Kidney (tissue), 14 donors: Measurements from ENCODE around the gene RXRA. TPM values are rescaled to one million over a fixed set of nuclear protein-coding genes. Genes with fewer than 3 reads are reported as not detected.

Source experiments
- DNase-seq, 5 donors: peaks; one replicate each; pipeline ENCODE4 v3.0.0-alpha.2; 2013 to 2020
- FAIRE-seq: peaks from 2 replicates; lab custom pipeline; 2012; peaks lifted over from hg19 to GRCh38; lab: Jason Lieb, UNC
- H3K27ac ChIP-seq, 2 donors: one replicate each; pipeline ENCODE4 v1.7.0; 2013; ENCODE audit warnings: low read depth in 2 of 2, low read length in 2 of 2, inconsistent platforms in 1 of 2
- H3K27me3 ChIP-seq: one replicate; pipeline ENCODE4 v1.7.1; 2013; ENCODE audit warnings: low read length, inconsistent platforms; ENCODE audit not compliant: control insufficient read depth, insufficient read depth
- H3K36me3 ChIP-seq, 3 donors: one replicate each; pipeline versions ENCODE4 v1.7.0 to v1.7.1; 2013; ENCODE audit warnings: low read length in 3 of 3, control low read depth in 1 of 3, inconsistent platforms in 1 of 3; ENCODE audit not compliant: insufficient read depth in 3 of 3, control insufficient read depth in 2 of 3
- H3K4me1 ChIP-seq, 3 donors: one replicate each; pipeline versions ENCODE4 v1.7.0 to v1.7.1; 2013; ENCODE audit warnings: low read length in 3 of 3, inconsistent platforms in 1 of 3, low read depth in 1 of 3; ENCODE audit not compliant: control insufficient read depth in 2 of 3, insufficient read depth in 2 of 3
- H3K4me3 ChIP-seq, 3 donors: one replicate each; pipeline versions ENCODE4 v1.7.0 to v1.8.1; 2013; ENCODE audit warnings: low read length in 3 of 3, control low read depth in 1 of 3, inconsistent platforms in 1 of 3
- H3K9ac ChIP-seq, 3 donors: one replicate each; pipeline versions ENCODE4 v1.7.0 to v1.7.1; 2013; ENCODE audit warnings: low read length in 3 of 3, control low read depth in 1 of 3, inconsistent platforms in 1 of 3
- H3K9me3 ChIP-seq, 3 donors: one replicate each; pipeline versions ENCODE4 v1.7.0 to v1.7.1; 2013; ENCODE audit warnings: low read length in 3 of 3, control low read depth in 1 of 3, inconsistent platforms in 1 of 3; ENCODE audit not compliant: control insufficient read depth in 2 of 3, insufficient read depth in 1 of 3
- CTCF ChIP-seq: IDR thresholded peaks from 3 replicates; pipeline ENCODE4 v1.5.1; 2012; ENCODE audit warnings: mild to moderate bottlenecking, moderate library complexity, borderline replicate concordance; ENCODE audit not compliant: insufficient read depth; ENCODE audit errors: extremely low read depth
- intact Hi-C: fragments of 100-400 bp; cut with DNase I; formaldehyde crosslinking; loops from one replicate; pipeline ENCODE4 v1.11.1; 2022
- polyA plus RNA-seq: library from polyadenylated mRNA; stranded (reverse); fragments of 350-450 nt; fragmentation: Illumina TruSeq; extraction: RNeasy Lipid Tissue Mini Kit (QIAGEN cat#74804); gene quantifications from one replicate; pipeline ENCODE4 v1.2.3, GENCODE V29; 2014; ENCODE audit warnings: low read depth, low replicate concordance; ENCODE audit not compliant: insufficient read depth
- total RNA-seq: library from RNA; stranded (reverse); fragmentation: NEBNext Ultra II Directional; extraction: Animal tissue kit (Norgen Biotek cat#: 25700); gene quantifications from one replicate; pipeline ENCODE4 v1.2.1, GENCODE V29; 2021
- donor health status: control.
- donor health status: control.
- donor health status: control.
- donor health status: control.
- donor health status: control.
- donor health status: DM: yes; HTN: yes; CAD: no.
- donor health status: Normal renal cell carcinoma (clear cell type).

Gene RXRA
- total and polyA plus RNA-seq, 2 donors from 2014 or later: 24.0 to 49.5 TPM

GRCh38 chr9:134371731-134372130 lies 45.5 kb downstream of the RXRA start:
- intact Hi-C loops: no loop called here
- Histone ChIP-seq H3K9me3 (peaks cover 0 to 2% (median 0%) of the 10 kb centered on the region in 3 donors), H3K36me3 (no peaks in the 10 kb centered on the region), H3K27ac (peak overlapping the region in 1 of 2 donors; percentile 76), H3K27me3 (no peaks in the 10 kb centered on the region), H3K4me3 (no peak overlapping the region), H3K9ac (no peak overlapping the region), H3K4me1 (peaks cover 3 to 85% (median 51%) of the 10 kb centered on the region in 3 donors)
- TF ChIP-seq CTCF: no peak
- no peak for DNase-seq
- FAIRE-seq: no peak

- Histone ChIP-seq H3K36me3 (no peaks in the 10 kb centered on the region), H3K9ac (peak overlapping the region in 1 of 3 donors; percentile 19), H3K9me3 (peaks cover 0 to 2% (median 0%) of the 10 kb centered on the region in 3 donors), H3K4me3 (no peak overlapping the region), H3K4me1 (peaks cover 3 to 85% (median 52%) of the 10 kb centered on the region in 3 donors), H3K27ac (peak overlapping the region; percentile 22 to 76), H3K27me3 (no peaks in the 10 kb centered on the region)
- intact Hi-C loops: no loop called here
- FAIRE-seq (no peak), DNase-seq (no peak)
- TF ChIP-seq CTCF: no peak
Measured at GRCh38 chr9:134372581-134373267, 46.5 kb downstream of the RXRA start.

DNA sequence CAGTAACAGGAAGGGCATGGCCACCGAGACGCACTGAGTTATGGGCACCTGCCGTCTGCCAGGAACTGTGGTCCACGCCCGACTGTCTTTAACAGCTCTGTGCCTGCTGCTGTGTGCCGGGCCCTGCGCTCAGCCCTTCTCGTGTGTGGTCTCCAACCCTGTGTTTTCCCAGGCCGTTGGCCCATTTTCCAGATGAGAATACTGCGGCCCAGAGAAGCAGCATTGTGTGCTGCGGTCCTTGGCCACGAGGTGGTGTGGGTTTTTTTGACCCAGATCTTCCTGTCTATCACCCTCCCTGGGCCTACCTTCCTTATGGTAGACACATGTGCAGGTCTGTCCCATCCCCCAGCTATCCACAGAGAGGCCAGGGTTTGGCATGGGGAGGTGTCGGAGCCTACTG lies 47.0 kb downstream of the RXRA start:
- Histone ChIP-seq H3K9ac (peak overlapping the region in 1 of 3 donors; percentile 19), H3K4me1 (peaks cover 3 to 85% (median 53%) of the 10 kb centered on the region in 3 donors), H3K36me3 (no peaks in the 10 kb centered on the region), H3K27ac (peak overlapping the region in 1 of 2 donors; percentile 76), H3K4me3 (no peak overlapping the region), H3K9me3 (peaks cover 0 to 2% (median 0%) of the 10 kb centered on the region in 3 donors), H3K27me3 (no peaks in the 10 kb centered on the region)
- intact Hi-C loops: no loop called here
- no peak for TF ChIP-seq CTCF
- FAIRE-seq (no peak), DNase-seq (no peak)
